Endothelial cell of umbilical vein (primary cell): ENCODE results near the gene CABLES1.

Experiments
- CTCF ChIP-seq, 2 donors: IDR thresholded peaks; 1 replicate in 1 of 2; 2 replicates in 1 of 2; pipeline ENCODE4 v1.5.1; 2011; ENCODE audit warnings: low read length in 2 of 2, mild to moderate bottlenecking in 2 of 2, moderate library complexity in 2 of 2, control low read depth in 1 of 2, inconsistent platforms in 1 of 2, low read depth in 1 of 2; ENCODE audit not compliant: insufficient read depth in 1 of 2; ENCODE audit errors: extremely low read depth in 1 of 2
- POLR2A ChIP-seq: IDR thresholded peaks from 2 replicates; pipeline ENCODE4 v1.6.1; 2012; ENCODE audit warnings: low read depth, mild to moderate bottlenecking, control low read depth, low read length
- POLR2AphosphoS5 ChIP-seq: IDR thresholded peaks from 2 replicates; pipeline ENCODE4 v1.6.1; 2012; ENCODE audit warnings: low read depth, mild to moderate bottlenecking, control low read depth, low read length, moderate library complexity; ENCODE audit not compliant: insufficient read depth

- TF ChIP-seq POLR2A (no peak), CTCF (IDR thresholded peaks at IDR 0.05; ENCODE audit: extremely low read depth in 1 of 2, insufficient read depth in 1 of 2, low read depth in 1 of 2, low read length in 2 of 2) (no peak), POLR2AphosphoS5 (peak; percentile 19)
Observed at GRCh38 chr18:23166891-23167541, 31.7 kb downstream of the CABLES1 start.
